ENCODE results near the gene UTP15.

- TF ChIP-seq CTCF (conservative IDR thresholded peaks at IDR 0.05; ENCODE audit: low read depth in 2 of 2) (no peak), REST (IDR thresholded peaks at IDR 0.05; ENCODE audit: unreplicated experiment) (no peak), EZH2 (IDR thresholded peaks at IDR 0.05; ENCODE audit: low read depth, unreplicated experiment) (no peak), POLR2AphosphoS5 (IDR thresholded peaks at IDR 0.05; ENCODE audit: low read depth) (no peak), EZH2phosphoT487 (IDR thresholded peaks at IDR 0.05; ENCODE audit: unreplicated experiment) (no peak), JUNB (IDR thresholded peaks at IDR 0.05; ENCODE audit: unreplicated experiment) (no peak), ZNF114 (CRISPR knock-in tag; IDR thresholded peaks at IDR 0.05) (no peak), CREB1 (CRISPR knock-in tag; IDR thresholded peaks at IDR 0.05; ENCODE audit: low read depth) (no peak)
Observed at GRCh38 chr5:73564675-73565074, 868 bp upstream of the UTP15 start.

All from GM23338 (cell line).